HEK293 (cell line): ENCODE data around the gene ADAR.

Experiments
- CTCF ChIP-seq: fragments of 450-650 bp; formaldehyde crosslinking; IDR thresholded peaks from 2 replicates; pipeline ENCODE4 v1.5.1; 2016; ENCODE audit warnings: missing biosample characterization, missing genetic modification characterization
- KLF16 ChIP-seq: fragments of 450-650 bp; formaldehyde crosslinking; IDR thresholded peaks from 2 replicates; pipeline ENCODE4 v1.5.1; 2017; ENCODE audit warnings: missing biosample characterization, missing genetic modification characterization
- PRDM4 ChIP-seq: fragments of 450-650 bp; formaldehyde crosslinking; IDR thresholded peaks from 2 replicates; pipeline ENCODE4 v1.5.1; 2017; ENCODE audit warnings: missing biosample characterization, missing genetic modification characterization
- SALL2 ChIP-seq: fragments of 450-650 bp; formaldehyde crosslinking; IDR thresholded peaks from 2 replicates; pipeline ENCODE4 v1.5.0; 2017; ENCODE audit warnings: missing biosample characterization, mild to moderate bottlenecking, missing genetic modification characterization, borderline replicate concordance
- TRIM28 ChIP-seq: IDR thresholded peaks from 2 replicates; pipeline ENCODE4 v1.6.1; 2011; ENCODE audit warnings: low read length, control low read depth, borderline replicate concordance
- ZBTB11 ChIP-seq: fragments of 450-650 bp; formaldehyde crosslinking; conservative IDR thresholded peaks from 2 replicates; pipeline ENCODE4 v1.5.1; 2016; ENCODE audit warnings: low read depth, missing biosample characterization, missing genetic modification characterization
- ZFP41 ChIP-seq: fragments of 450-650 bp; formaldehyde crosslinking; IDR thresholded peaks from 2 replicates; pipeline ENCODE4 v1.5.1; 2016; ENCODE audit warnings: missing biosample characterization, missing genetic modification characterization, borderline replicate concordance
- ZNF202 ChIP-seq: fragments of 450-650 bp; formaldehyde crosslinking; IDR thresholded peaks from 2 replicates; pipeline ENCODE4 v1.5.1; 2016; ENCODE audit warnings: missing biosample characterization, missing genetic modification characterization, borderline replicate concordance
- ZNF449 ChIP-seq: fragments of 450-650 bp; formaldehyde crosslinking; IDR thresholded peaks from 2 replicates; pipeline ENCODE4 v1.5.1; 2017; ENCODE audit warnings: missing biosample characterization, mild to moderate bottlenecking, missing genetic modification characterization, moderate library complexity
- ZNF501 ChIP-seq: fragments of 450-650 bp; formaldehyde crosslinking; IDR thresholded peaks from 2 replicates; pipeline ENCODE4 v1.5.1; 2016; ENCODE audit warnings: missing biosample characterization, missing genetic modification characterization
- ZNF571 ChIP-seq: fragments of 450-650 bp; formaldehyde crosslinking; IDR thresholded peaks from 2 replicates; pipeline ENCODE4 v1.5.0; 2017; ENCODE audit warnings: missing biosample characterization, missing genetic modification characterization
- ZNF791 ChIP-seq: fragments of 450-650 bp; formaldehyde crosslinking; IDR thresholded peaks from 2 replicates; pipeline ENCODE4 v1.5.1; 2016; ENCODE audit warnings: missing biosample characterization, missing genetic modification characterization
- ZSCAN18 ChIP-seq: fragments of 450-650 bp; formaldehyde crosslinking; IDR thresholded peaks from 2 replicates; pipeline ENCODE4 v1.5.1; 2016; ENCODE audit warnings: missing biosample characterization, missing genetic modification characterization

- no peak for TF ChIP-seq ZNF571 (tag by site-specific recombination)
- no peak for TF ChIP-seq SALL2 (tag by site-specific recombination)
- TF ChIP-seq CTCF (tag by site-specific recombination), result no peak
- no peak for TF ChIP-seq PRDM4 (tag by site-specific recombination)
- TF ChIP-seq ZNF202, result no peak
- no peak for TF ChIP-seq ZBTB11 (tag by site-specific recombination)
- TF ChIP-seq ZNF501, result no peak
- no peak for TF ChIP-seq ZNF449
- TF ChIP-seq KLF16 (tag by site-specific recombination), result no peak
- no peak for TF ChIP-seq ZFP41 (tag by site-specific recombination)
- no peak for TF ChIP-seq ZNF791 (tag by site-specific recombination)
- no peak for TF ChIP-seq ZSCAN18 (tag by site-specific recombination)
- TF ChIP-seq TRIM28, result no peak
These were observed 26.2 kb downstream of the ADAR start for GRCh38 chr1:154581766-154582165.
